HCT116 (cell line): ENCODE data around the gene CHRNG.

Experiments
- CBX3 ChIP-seq: IDR thresholded peaks from 2 replicates; pipeline ENCODE4 v1.6.1; 2012; ENCODE audit warnings: low read depth
- CEBPB ChIP-seq: IDR thresholded peaks from 2 replicates; pipeline ENCODE4 v1.6.1; 2012; ENCODE audit warnings: low read depth
- CTCF ChIP-seq, 3 experiments: fragments of 200-600 bp in 1 of 3; sonication (generic) in 1 of 3; IDR thresholded peaks in 2 of 3; conservative IDR thresholded peaks in 1 of 3; 2 replicates each; pipeline ENCODE4 v1.5.1; 2012 to 2017; ENCODE audit warnings: low read depth in 2 of 3, low read length in 2 of 3, antibody characterized with exemption in 1 of 3, borderline replicate concordance in 1 of 3, control low read depth in 1 of 3, mild to moderate bottlenecking in 1 of 3, mixed read lengths in 1 of 3, mixed run types in 1 of 3, moderate library complexity in 1 of 3; ENCODE audit not compliant: insufficient read depth in 1 of 3
- EZH2 ChIP-seq: fragments of 200-600 bp; sonication (generic); IDR thresholded peaks from 2 replicates; pipeline ENCODE4 v1.6.1; 2017; ENCODE audit warnings: antibody characterized with exemption, mixed run types
- EZH2phosphoT487 ChIP-seq: fragments of 200-600 bp; IDR thresholded peaks from 2 replicates; pipeline ENCODE4 v1.6.1; 2018; ENCODE audit warnings: antibody characterized with exemption, borderline replicate concordance
- POLR2A ChIP-seq: IDR thresholded peaks from 2 replicates; pipeline ENCODE4 v1.7.0; 2011; ENCODE audit warnings: borderline replicate concordance; ENCODE audit not compliant: insufficient read depth, insufficient read length; ENCODE audit errors: extremely low read depth
- YY1 ChIP-seq: IDR thresholded peaks from 2 replicates; pipeline ENCODE4 v1.6.1; 2011; ENCODE audit warnings: low read length, low read depth, moderate library complexity, mild to moderate bottlenecking; ENCODE audit not compliant: insufficient replicate concordance; ENCODE audit errors: extremely low read depth
- ZNF274 ChIP-seq: fragments of 200-500 bp; sonication (Bioruptor generic); IDR thresholded peaks from 2 replicates; pipeline ENCODE4 v1.6.1; 2014; ENCODE audit warnings: mild to moderate bottlenecking, low read depth, low read length, inconsistent platforms

GRCh38 chr2:232562515-232563151 is 23.1 kb downstream of the CHRNG start:
- TF ChIP-seq ZNF274 (no peak), CTCF (IDR thresholded peaks at IDR 0.05 in 2 of 3, conservative IDR thresholded peaks at IDR 0.05 in 1 of 3; ENCODE audit: borderline replicate concordance in 1 of 3, insufficient read depth in 1 of 3, low read depth in 2 of 3, low read length in 2 of 3) (no peak), YY1 (no peak), EZH2 (no peak), EZH2phosphoT487 (no peak), POLR2A (no peak), CEBPB (no peak), CBX3 (no peak)
